HCT116 (cell line): ENCODE data around the gene SRGAP1. TPM values are rescaled to one million over a fixed set of nuclear protein-coding genes. Genes with fewer than 3 reads are reported as not detected.

ENCODE experiments used
- ATAC-seq: fragments of 200-7000 bp; cut with Tn5 transposase; 2 replicates; pipeline ENCODE4 v1.9.1; 2020; ENCODE audit warnings: mild to moderate bottlenecking, moderate library complexity
- BruUV-seq: library from RNA; stranded (reverse); fragments of 400-500 nt; replicated peaks from 2 replicates; lab custom pipeline; 2021; lab: Mats Ljungman, UMichigan
- CTCF ChIA-PET: fragments of 300-600 bp; sonication (Branson Sonifier 250); formaldehyde crosslinking; loops from one replicate; lab custom pipeline; 2021; ENCODE audit warnings: antibody characterized with exemption; lab: Charles Lee
- POLR2A ChIA-PET: fragments of 300-600, 350-600 bp; sonication (Branson Sonifier 250); formaldehyde crosslinking; loops from one replicate; lab custom pipeline; 2021; ENCODE audit warnings: antibody characterized with exemption; lab: Charles Lee
- RAD21 ChIA-PET, 2 experiments: fragments of 300-600 bp; sonication (Branson Sonifier 250); formaldehyde crosslinking; loops; one replicate each; lab custom pipeline; 2023; ENCODE audit warnings: low total read pairs in 2 of 2; ENCODE audit not compliant: uncharacterized antibody in 2 of 2, unreplicated experiment in 2 of 2, low non-redundant PET in 1 of 2; lab: Charles Lee
- DNase-seq: peaks from one replicate; pipeline ENCODE4 v3.0.0-alpha.2; 2010; ENCODE audit warnings: low read depth, low spot score
- H2AFZ ChIP-seq: fragments of 200-600 bp; shearing (Covaris generic), sonication (generic); 2 replicates; pipeline ENCODE4 v1.6.1; 2017; ENCODE audit warnings: low read depth, mixed run types, mixed read lengths, antibody characterized with exemption, low read length; ENCODE audit not compliant: poor library complexity, severe bottlenecking
- H3K27ac ChIP-seq: 2 replicates; pipeline ENCODE4 v1.5.1; 2012; ENCODE audit warnings: low read depth, low read length
- H3K27me3 ChIP-seq: fragments of 200-600 bp; sonication (generic); 2 replicates; pipeline ENCODE4 v1.6.1; 2016; ENCODE audit warnings: mixed run types, low read length, mixed read lengths; ENCODE audit not compliant: insufficient read depth
- H3K36me3 ChIP-seq, 2 experiments: fragments of 200-500 bp in 1 of 2; fragments of 200-600 bp in 1 of 2; sonication (Bioruptor generic) in 1 of 2; sonication (generic) in 1 of 2; 2 replicates each; pipeline versions ENCODE4 v1.5.1 to v1.6.1; 2014 to 2016; ENCODE audit warnings: low read length in 2 of 2, inconsistent platforms in 1 of 2, mixed read lengths in 1 of 2, mixed run types in 1 of 2; ENCODE audit not compliant: insufficient read depth in 2 of 2, control insufficient read depth in 1 of 2
- H3K4me1 ChIP-seq, 2 experiments: fragments of 200-600 bp in 1 of 2; sonication (generic) in 1 of 2; 2 replicates each; pipeline versions ENCODE4 v1.5.1 to v1.6.1; 2012 to 2017; ENCODE audit warnings: low read length in 2 of 2, inconsistent platforms in 1 of 2, mild to moderate bottlenecking in 1 of 2, mixed read lengths in 1 of 2, mixed run types in 1 of 2, moderate library complexity in 1 of 2; ENCODE audit not compliant: insufficient read depth in 2 of 2, control insufficient read depth in 1 of 2
- H3K4me2 ChIP-seq: fragments of 200-600 bp; sonication (generic); 2 replicates; pipeline ENCODE4 v1.6.1; 2017; ENCODE audit warnings: mixed run types, low read length, mixed read lengths
- H3K4me3 ChIP-seq, 2 experiments: fragments of 200-600 bp in 1 of 2; sonication (generic) in 1 of 2; replicated peaks in 1 of 2; 2 replicates each; pipeline ENCODE4 v1.5.1; 2011 to 2016; ENCODE audit warnings: low read length in 2 of 2, control low read depth in 1 of 2, low read depth in 1 of 2, mild to moderate bottlenecking in 1 of 2, mixed read lengths in 1 of 2, mixed run types in 1 of 2
- H3K79me2 ChIP-seq: fragments of 200-600 bp; sonication (generic); 2 replicates; pipeline ENCODE4 v1.6.1; 2017; ENCODE audit warnings: mild to moderate bottlenecking, mixed run types, low read length, moderate library complexity, mixed read lengths; ENCODE audit not compliant: insufficient read depth
- H3K9ac ChIP-seq: fragments of 200-600 bp; sonication (generic); 2 replicates; pipeline ENCODE4 v1.6.1; 2016; ENCODE audit warnings: low read length, mixed read lengths
- H3K9me2 ChIP-seq: fragments of 200-600 bp; sonication (generic), shearing (Covaris generic); 2 replicates; pipeline ENCODE4 v1.6.1; 2017; ENCODE audit warnings: mixed run types, mild to moderate bottlenecking, moderate library complexity; ENCODE audit not compliant: insufficient read depth
- H3K9me3 ChIP-seq, 2 experiments: fragments of 200-500 bp in 1 of 2; fragments of 200-600 bp in 1 of 2; sonication (Bioruptor generic) in 1 of 2; sonication (generic) in 1 of 2; 2 replicates each; pipeline ENCODE4 v1.6.1; 2014 to 2017; ENCODE audit warnings: low read length in 2 of 2, mixed read lengths in 2 of 2, inconsistent platforms in 1 of 2, low read depth in 1 of 2, mild to moderate bottlenecking in 1 of 2, mixed run types in 1 of 2, moderate library complexity in 1 of 2; ENCODE audit not compliant: control insufficient read depth in 1 of 2, insufficient read depth in 1 of 2
- H4K20me1 ChIP-seq: fragments of 200-600 bp; sonication (generic), shearing (Covaris generic); 2 replicates; pipeline ENCODE4 v1.6.1; 2017; ENCODE audit warnings: mixed run types, mild to moderate bottlenecking, moderate library complexity; ENCODE audit not compliant: insufficient read depth
- ATF3 ChIP-seq: IDR thresholded peaks from 2 replicates; pipeline ENCODE4 v1.6.1; 2012
- CBX3 ChIP-seq: IDR thresholded peaks from 2 replicates; pipeline ENCODE4 v1.6.1; 2012; ENCODE audit warnings: low read depth
- CEBPB ChIP-seq: IDR thresholded peaks from 2 replicates; pipeline ENCODE4 v1.6.1; 2012; ENCODE audit warnings: low read depth
- CTCF ChIP-seq, 3 experiments: fragments of 200-600 bp in 1 of 3; sonication (generic) in 1 of 3; IDR thresholded peaks in 2 of 3; conservative IDR thresholded peaks in 1 of 3; 2 replicates each; pipeline ENCODE4 v1.5.1; 2012 to 2017; ENCODE audit warnings: low read depth in 2 of 3, low read length in 2 of 3, antibody characterized with exemption in 1 of 3, borderline replicate concordance in 1 of 3, control low read depth in 1 of 3, mild to moderate bottlenecking in 1 of 3, mixed read lengths in 1 of 3, mixed run types in 1 of 3, moderate library complexity in 1 of 3; ENCODE audit not compliant: insufficient read depth in 1 of 3
- EGR1 ChIP-seq: IDR thresholded peaks from 2 replicates; pipeline ENCODE4 v1.6.1; 2012; ENCODE audit warnings: low read depth
- ELF1 ChIP-seq: IDR thresholded peaks from 2 replicates; pipeline ENCODE4 v1.6.1; 2012; ENCODE audit warnings: low read depth, borderline replicate concordance
- EZH2 ChIP-seq: fragments of 200-600 bp; sonication (generic); IDR thresholded peaks from 2 replicates; pipeline ENCODE4 v1.6.1; 2017; ENCODE audit warnings: antibody characterized with exemption, mixed run types
- MAX ChIP-seq: IDR thresholded peaks from 2 replicates; pipeline ENCODE4 v1.6.1; 2012
- POLR2A ChIP-seq: IDR thresholded peaks from 2 replicates; pipeline ENCODE4 v1.7.0; 2011; ENCODE audit warnings: borderline replicate concordance; ENCODE audit not compliant: insufficient read depth, insufficient read length; ENCODE audit errors: extremely low read depth
- POLR2AphosphoS5 ChIP-seq: IDR thresholded peaks from 2 replicates; pipeline ENCODE4 v1.6.1; 2011; ENCODE audit warnings: mild to moderate bottlenecking, low read depth, low read length, moderate library complexity
- RAD21 ChIP-seq: IDR thresholded peaks from 2 replicates; pipeline ENCODE4 v1.6.1; 2012; ENCODE audit warnings: low read depth, mild to moderate bottlenecking
- REST ChIP-seq: IDR thresholded peaks from 2 replicates; pipeline ENCODE4 v1.6.1; 2012; ENCODE audit warnings: low read depth
- SP1 ChIP-seq: IDR thresholded peaks from 2 replicates; pipeline ENCODE4 v1.6.1; 2012; ENCODE audit warnings: low read depth
- SRF ChIP-seq: IDR thresholded peaks from 2 replicates; pipeline ENCODE4 v1.6.1; 2012; ENCODE audit warnings: low read depth
- TCF7L2 ChIP-seq: IDR thresholded peaks from 2 replicates; pipeline ENCODE4 v1.7.0; 2011; ENCODE audit warnings: borderline replicate concordance, inconsistent platforms; ENCODE audit not compliant: insufficient read depth, insufficient read length; ENCODE audit errors: extremely low read depth
- YY1 ChIP-seq: IDR thresholded peaks from 2 replicates; pipeline ENCODE4 v1.6.1; 2011; ENCODE audit warnings: low read length, low read depth, moderate library complexity, mild to moderate bottlenecking; ENCODE audit not compliant: insufficient replicate concordance; ENCODE audit errors: extremely low read depth
- ZBTB33 ChIP-seq: IDR thresholded peaks from 2 replicates; pipeline ENCODE4 v1.6.1; 2011; ENCODE audit warnings: mild to moderate bottlenecking, low read length, moderate library complexity; ENCODE audit not compliant: insufficient replicate concordance; ENCODE audit errors: extremely low read depth
- ZFX ChIP-seq: fragments of 450-650 bp; IDR thresholded peaks from 2 replicates; pipeline ENCODE4 v1.6.1; 2017
- ZNF274 ChIP-seq: fragments of 200-500 bp; sonication (Bioruptor generic); IDR thresholded peaks from 2 replicates; pipeline ENCODE4 v1.6.1; 2014; ENCODE audit warnings: mild to moderate bottlenecking, low read depth, low read length, inconsistent platforms
- intact Hi-C: fragments of 100-400 bp; cut with micrococcal nuclease; formaldehyde crosslinking; loops from 2 replicates; pipeline ENCODE4 v1.10.0; 2022
- total RNA-seq: library from RNA; stranded (reverse); gene quantifications from one replicate; pipeline ENCODE4 v1.2.1, GENCODE V29; 2021; ENCODE audit not compliant: unreplicated experiment

SRGAP1 gene
- total RNA-seq, 1 experiment from 2014 or later: 16.6 TPM

- Histone ChIP-seq H3K4me2 (no peak overlapping the region), H3K9me3 (no peaks in the 10 kb centered on the region), H3K27me3 (no peaks in the 10 kb centered on the region), H3K9ac (no peak overlapping the region), H3K4me3 (no peak overlapping the region), H3K4me1 (no peaks in the 10 kb centered on the region), H2AFZ (no peak overlapping the region), H3K79me2 (no peaks in the 10 kb centered on the region), H3K36me3 (peaks cover 0 to 3% of the 10 kb centered on the region in 2 experiments; a peak in 1 of 4 replicates), H4K20me1 (no peaks in the 10 kb centered on the region), H3K9me2 (no peaks in the 10 kb centered on the region), H3K27ac (no peak overlapping the region)
- CTCF ChIA-PET: interaction anchor here (0.7 kb wide), 1 partner anchor 20 kb away, joined by 3 read pairs; no protein-coding TSS in a partner anchor
- no TSS peak for BruUV-seq
- ATAC-seq (no peak), DNase-seq (no peak)
- intact Hi-C loops: no loop called here
- POLR2A ChIA-PET: no interaction called here
- RAD21 ChIA-PET: no interaction called here
- TF ChIP-seq SP1 (no peak), POLR2AphosphoS5 (no peak), CBX3 (no peak), TCF7L2 (no peak), ZFX (no peak), YY1 (no peak), EGR1 (no peak), MAX (no peak), REST (no peak), ELF1 (no peak), ATF3 (no peak), RAD21 (no peak), POLR2A (no peak), CEBPB (no peak), SRF (no peak), CTCF (IDR thresholded peaks at IDR 0.05 in 2 of 3, conservative IDR thresholded peaks at IDR 0.05 in 1 of 3; ENCODE audit: borderline replicate concordance in 1 of 3, insufficient read depth in 1 of 3, low read depth in 2 of 3, low read length in 2 of 3) (no peak), ZBTB33 (no peak), ZNF274 (no peak), EZH2 (no peak)
Measured at GRCh38 chr12:64066776-64067175, 222.3 kb downstream of the SRGAP1 start.
